ENCODE measurements around the gene LAG3.

The LAG3 gene

GRCh38 chr12:6778574-6779550 lies 6.5 kb downstream of the LAG3 start:
- DNase-seq (ENCODE audit: low read depth) = peak; percentile 91
- peak; percentile 89 for TF ChIP-seq CTCF (IDR thresholded peaks at IDR 0.05; ENCODE audit: insufficient read depth, low read depth, low read length, missing control alignments)

GRCh38 chr12:6779708-6780432 lies 7.5 kb downstream of the LAG3 start:
- no peak for DNase-seq (ENCODE audit: low read depth)
- no peak overlapping the region for H3K4me3 ChIP-seq (ENCODE audit: low read length)
- TF ChIP-seq CTCF (IDR thresholded peaks at IDR 0.05; ENCODE audit: insufficient read depth, low read depth, low read length, missing control alignments) = no peak

More at GRCh38 chr12:6778574-6779550, 6.5 kb downstream of the LAG3 start:
- H3K4me3 ChIP-seq (ENCODE audit: low read length) = peak overlapping the region; percentile 29

GRCh38 chr12:6780573-6780972 lies 8.3 kb downstream of the LAG3 start:
- no peak overlapping the region for H3K4me3 ChIP-seq (ENCODE audit: low read length)
- no peak for DNase-seq (ENCODE audit: low read depth)
- no peak for TF ChIP-seq CTCF (IDR thresholded peaks at IDR 0.05; ENCODE audit: insufficient read depth, low read depth, low read length, missing control alignments)

- TF ChIP-seq CTCF (IDR thresholded peaks at IDR 0.05; ENCODE audit: insufficient read depth, low read depth, low read length, missing control alignments) = no peak
- no peak overlapping the region for H3K4me3 ChIP-seq (ENCODE audit: low read length)
- no peak for DNase-seq (ENCODE audit: low read depth)
Measured at GRCh38 chr12:6782119-6782518, 9.8 kb downstream of the LAG3 start.

GRCh38 chr12:6782850-6783566 lies 10.7 kb downstream of the LAG3 start:
- no peak overlapping the region for H3K4me3 ChIP-seq (ENCODE audit: low read length)
- no peak for DNase-seq (ENCODE audit: low read depth)
- TF ChIP-seq CTCF (IDR thresholded peaks at IDR 0.05; ENCODE audit: insufficient read depth, low read depth, low read length, missing control alignments) = no peak

GRCh38 chr12:6783828-6784227 lies 11.5 kb downstream of the LAG3 start:
- no peak for TF ChIP-seq CTCF (IDR thresholded peaks at IDR 0.05; ENCODE audit: insufficient read depth, low read depth, low read length, missing control alignments)
- H3K4me3 ChIP-seq (ENCODE audit: low read length) = no peak overlapping the region
- no peak for DNase-seq (ENCODE audit: low read depth)
